ENCODE measurements around the gene MAPK9.

Gene MAPK9

DNA sequence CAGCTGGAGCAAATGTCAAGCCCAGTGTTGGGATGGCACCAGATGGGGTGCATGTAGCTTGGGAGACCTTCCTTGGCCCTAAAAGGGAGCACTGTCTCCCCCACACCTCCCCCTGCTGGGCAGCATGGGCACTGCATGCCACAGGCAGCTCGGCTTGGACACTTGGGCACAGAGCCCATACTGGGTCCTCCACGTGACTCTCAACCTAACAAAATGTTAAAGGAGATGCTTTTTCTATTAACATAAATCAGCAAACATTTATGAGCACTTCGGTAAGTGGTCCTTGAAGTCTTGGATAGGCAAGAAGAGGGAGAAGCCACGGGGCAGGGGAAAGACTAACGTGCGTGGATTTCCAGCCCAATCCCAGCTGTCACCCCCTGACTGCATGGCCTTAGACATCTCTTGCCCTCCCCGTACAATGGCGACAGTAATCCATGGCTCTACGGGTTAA lies 23.9 kb upstream of the MAPK9 start:
- H3K9ac ChIP-seq (ENCODE audit: low read length): no peak overlapping the region
- no peak overlapping the region for H3K23ac ChIP-seq (ENCODE audit: low read length)
- peak; percentile 33 to 69 for DNase-seq
- H3K14ac ChIP-seq (ENCODE audit: low read length): no peak overlapping the region
- H3K4me3 ChIP-seq (ENCODE audit: low read depth, low read length): no peak overlapping the region
- no peak overlapping the region for H4K8ac ChIP-seq (ENCODE audit: low read depth, low read length)
- H4K12ac ChIP-seq (ENCODE audit: low read depth, low read length): no peak overlapping the region
- no peak overlapping the region for H2AFZ ChIP-seq (ENCODE audit: insufficient read depth, low read length, poor library complexity)
- no CpG with 5 or more reads among the region's 9 CpGs for WGBS (ENCODE audit: extremely low coverage, insufficient coverage, insufficient read length)
- no peak overlapping the region for H3K4ac ChIP-seq (ENCODE audit: low read depth, low read length)
- H3K79me2 ChIP-seq (ENCODE audit: control insufficient read depth, insufficient read depth, low read length, poor library complexity): no peaks in the 10 kb centered on the region
- H3K27me3 ChIP-seq (ENCODE audit: insufficient read depth, low read length): no peaks in the 10 kb centered on the region
- peaks cover 3% of the 10 kb centered on the region for H3K9me3 ChIP-seq (ENCODE audit: insufficient read depth, low read depth, low read length)
- H3K18ac ChIP-seq (ENCODE audit: low read length): no peak overlapping the region
- no peak overlapping the region for H3K4me2 ChIP-seq (ENCODE audit: low read length)
- no peaks in the 10 kb centered on the region for H3K79me1 ChIP-seq (ENCODE audit: low read length)
- H2BK12ac ChIP-seq (ENCODE audit: low read length): no peak overlapping the region
- H4K91ac ChIP-seq (ENCODE audit: low read depth, low read length): no peak overlapping the region
- no peak overlapping the region for H3K27ac ChIP-seq (ENCODE audit: low read depth, low read length)
- peaks cover 0 to 1% of the 10 kb centered on the region in 2 experiments for H3K4me1 ChIP-seq (ENCODE audit: control insufficient read depth in 1 of 2, insufficient read depth in 2 of 2, low read length in 2 of 2)
- no peak overlapping the region for H2BK5ac ChIP-seq (ENCODE audit: low read depth, low read length, poor library complexity)
- no peak overlapping the region for H2AK5ac ChIP-seq (ENCODE audit: low read length)
- H2BK120ac ChIP-seq (ENCODE audit: insufficient read depth, low read length, poor library complexity): no peak overlapping the region
- no peaks in the 10 kb centered on the region for H3K36me3 ChIP-seq (ENCODE audit: control insufficient read depth in 1 of 2, insufficient read depth in 2 of 2, low read length in 2 of 2)

DNA sequence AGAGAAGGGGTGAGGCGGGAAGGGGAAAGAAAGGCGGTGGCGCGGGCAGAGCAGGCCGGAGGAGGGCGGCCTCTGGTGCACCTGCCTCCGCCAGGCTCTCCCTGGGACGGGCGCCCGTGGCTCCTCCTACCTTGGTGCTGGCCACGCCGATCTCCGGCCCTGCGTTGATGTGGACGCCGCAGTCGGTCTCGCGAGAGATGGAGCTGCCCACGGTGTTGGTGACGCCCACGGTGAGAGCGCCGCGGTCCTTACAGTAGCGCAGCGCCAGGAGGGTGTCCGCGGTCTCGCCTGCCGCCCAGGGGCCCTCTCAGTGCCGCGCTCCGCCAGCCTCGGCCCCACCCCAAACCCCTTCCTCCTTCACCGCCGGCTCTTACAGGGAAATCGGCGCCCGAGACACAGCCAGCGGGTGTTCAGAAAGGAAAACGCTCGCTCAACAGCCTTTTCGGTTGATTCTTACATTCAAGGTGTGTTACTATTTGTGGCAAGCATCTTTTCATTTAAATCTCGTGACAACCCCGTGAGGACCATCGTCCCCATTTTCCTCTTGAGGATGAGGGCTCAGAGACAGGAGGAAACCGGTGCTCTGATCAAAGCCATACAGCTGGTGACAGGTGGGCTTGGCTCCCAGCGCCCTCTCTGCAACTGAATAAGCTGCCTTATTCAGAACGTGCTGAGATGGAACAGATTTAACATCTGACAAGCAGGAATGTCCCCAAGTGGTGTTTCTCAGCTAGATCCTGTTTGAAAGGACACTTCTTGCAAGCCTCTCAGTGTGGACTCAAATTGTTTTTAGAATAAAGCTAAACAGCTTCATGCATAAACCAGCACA lies 22.0 kb upstream of the MAPK9 start:
- Histone ChIP-seq H2AFZ (ENCODE audit: insufficient read depth, low read length, poor library complexity) (no peak overlapping the region), H2AK5ac (ENCODE audit: low read length) (no peak overlapping the region), H3K4me1 (ENCODE audit: control insufficient read depth in 1 of 2, insufficient read depth in 2 of 2, low read length in 2 of 2) (peaks cover 0 to 1% of the 10 kb centered on the region in 2 experiments), H3K36me3 (ENCODE audit: control insufficient read depth in 1 of 2, insufficient read depth in 2 of 2, low read length in 2 of 2) (no peaks in the 10 kb centered on the region), H3K14ac (ENCODE audit: low read length) (no peak overlapping the region), H3K79me2 (ENCODE audit: control insufficient read depth, insufficient read depth, low read length, poor library complexity) (no peaks in the 10 kb centered on the region), H3K79me1 (ENCODE audit: low read length) (no peaks in the 10 kb centered on the region), H3K9me3 (ENCODE audit: insufficient read depth, low read depth, low read length) (peaks cover 3% of the 10 kb centered on the region), H4K8ac (ENCODE audit: low read depth, low read length) (no peak overlapping the region), H3K18ac (ENCODE audit: low read length) (no peak overlapping the region), H3K4ac (ENCODE audit: low read depth, low read length) (no peak overlapping the region), H3K4me3 (ENCODE audit: low read depth, low read length) (no peak overlapping the region), H2BK5ac (ENCODE audit: low read depth, low read length, poor library complexity) (no peak overlapping the region), H3K23ac (ENCODE audit: low read length) (no peak overlapping the region), H4K91ac (ENCODE audit: low read depth, low read length) (no peak overlapping the region), H4K12ac (ENCODE audit: low read depth, low read length) (no peak overlapping the region), H3K27me3 (ENCODE audit: insufficient read depth, low read length) (no peaks in the 10 kb centered on the region), H3K4me2 (ENCODE audit: low read length) (no peak overlapping the region), H3K9ac (ENCODE audit: low read length) (no peak overlapping the region), H2BK12ac (ENCODE audit: low read length) (no peak overlapping the region), H3K27ac (ENCODE audit: low read depth, low read length) (no peak overlapping the region), H2BK120ac (ENCODE audit: insufficient read depth, low read length, poor library complexity) (no peak overlapping the region)
- 100% methylated on average over 1 of the region's 50 CpGs for WGBS (ENCODE audit: extremely low coverage, insufficient coverage, insufficient read length)
- DNase-seq: peak; percentile 95 to 97

DNA sequence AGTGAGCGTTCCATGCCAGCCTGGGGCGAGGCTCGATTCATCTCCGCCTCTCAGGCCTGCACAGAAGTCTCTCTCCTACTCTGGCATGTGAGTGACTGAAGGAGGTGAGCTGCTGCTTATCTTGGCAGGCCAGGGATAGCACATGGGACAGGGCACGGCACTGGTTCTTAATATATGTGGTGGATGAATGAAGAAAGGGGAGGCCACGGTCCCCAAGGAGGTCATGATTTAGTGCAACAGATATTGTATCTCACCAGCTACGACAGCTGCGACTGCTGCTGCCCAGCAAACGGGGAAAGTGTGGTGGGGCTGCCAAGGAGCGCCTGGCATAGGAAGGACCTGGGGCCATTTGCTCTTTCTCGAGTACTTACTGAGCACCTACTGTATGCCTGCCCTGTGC lies 19.3 kb upstream of the MAPK9 start:
- H2BK12ac ChIP-seq (ENCODE audit: low read length): no peak overlapping the region
- H3K4ac ChIP-seq (ENCODE audit: low read depth, low read length): no peak overlapping the region
- H2BK120ac ChIP-seq (ENCODE audit: insufficient read depth, low read length, poor library complexity): no peak overlapping the region
- H3K4me1 ChIP-seq (ENCODE audit: control insufficient read depth in 1 of 2, insufficient read depth in 2 of 2, low read length in 2 of 2): no peaks in the 10 kb centered on the region
- DNase-seq: no peak
- no peak overlapping the region for H3K4me3 ChIP-seq (ENCODE audit: low read depth, low read length)
- H2AFZ ChIP-seq (ENCODE audit: insufficient read depth, low read length, poor library complexity): no peak overlapping the region
- H3K18ac ChIP-seq (ENCODE audit: low read length): no peak overlapping the region
- H3K27ac ChIP-seq (ENCODE audit: low read depth, low read length): no peak overlapping the region
- H4K12ac ChIP-seq (ENCODE audit: low read depth, low read length): no peak overlapping the region
- H3K9me3 ChIP-seq (ENCODE audit: insufficient read depth, low read depth, low read length): no peaks in the 10 kb centered on the region
- H2BK5ac ChIP-seq (ENCODE audit: low read depth, low read length, poor library complexity): no peak overlapping the region
- H4K91ac ChIP-seq (ENCODE audit: low read depth, low read length): no peak overlapping the region
- no peaks in the 10 kb centered on the region for H3K36me3 ChIP-seq (ENCODE audit: control insufficient read depth in 1 of 2, insufficient read depth in 2 of 2, low read length in 2 of 2)
- H3K23ac ChIP-seq (ENCODE audit: low read length): no peak overlapping the region
- WGBS (ENCODE audit: extremely low coverage, insufficient coverage, insufficient read length): no CpG with 5 or more reads among the region's 11 CpGs
- H3K27me3 ChIP-seq (ENCODE audit: insufficient read depth, low read length): no peaks in the 10 kb centered on the region
- H2AK5ac ChIP-seq (ENCODE audit: low read length): no peak overlapping the region
- no peak overlapping the region for H3K4me2 ChIP-seq (ENCODE audit: low read length)
- no peak overlapping the region for H3K9ac ChIP-seq (ENCODE audit: low read length)
- H3K79me1 ChIP-seq (ENCODE audit: low read length): no peaks in the 10 kb centered on the region
- no peak overlapping the region for H4K8ac ChIP-seq (ENCODE audit: low read depth, low read length)
- H3K79me2 ChIP-seq (ENCODE audit: control insufficient read depth, insufficient read depth, low read length, poor library complexity): no peaks in the 10 kb centered on the region
- no peak overlapping the region for H3K14ac ChIP-seq (ENCODE audit: low read length)

DNA sequence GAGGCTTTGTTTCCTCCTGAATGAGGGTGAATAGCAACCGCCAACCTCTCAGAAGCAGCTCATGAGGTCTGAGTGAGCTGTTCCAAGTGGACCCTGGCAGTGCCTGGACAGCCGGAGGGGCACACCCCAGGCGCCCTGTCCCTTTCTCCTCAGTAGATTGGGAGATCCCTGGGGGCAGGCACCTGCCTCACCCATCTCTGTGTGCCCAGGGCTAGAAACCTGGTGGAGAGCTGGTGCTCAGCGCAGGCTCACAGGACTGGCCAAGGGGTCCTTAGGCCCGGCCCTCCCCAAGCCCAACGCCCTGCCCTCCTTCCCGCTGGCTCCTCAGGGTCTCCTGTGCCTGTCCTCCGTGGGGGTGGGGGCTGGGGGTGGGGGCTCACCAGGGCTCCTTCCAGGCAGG lies 14.9 kb upstream of the MAPK9 start:
- Histone ChIP-seq H3K9me3 (ENCODE audit: insufficient read depth, low read depth, low read length) (no peaks in the 10 kb centered on the region), H4K8ac (ENCODE audit: low read depth, low read length) (no peak overlapping the region), H4K12ac (ENCODE audit: low read depth, low read length) (no peak overlapping the region), H2BK5ac (ENCODE audit: low read depth, low read length, poor library complexity) (no peak overlapping the region), H2AFZ (ENCODE audit: insufficient read depth, low read length, poor library complexity) (no peak overlapping the region), H3K23ac (ENCODE audit: low read length) (no peak overlapping the region), H3K18ac (ENCODE audit: low read length) (no peak overlapping the region), H2AK5ac (ENCODE audit: low read length) (no peak overlapping the region), H2BK120ac (ENCODE audit: insufficient read depth, low read length, poor library complexity) (no peak overlapping the region), H3K4ac (ENCODE audit: low read depth, low read length) (no peak overlapping the region), H2BK12ac (ENCODE audit: low read length) (no peak overlapping the region), H3K79me2 (ENCODE audit: control insufficient read depth, insufficient read depth, low read length, poor library complexity) (no peaks in the 10 kb centered on the region), H3K79me1 (ENCODE audit: low read length) (no peaks in the 10 kb centered on the region), H4K91ac (ENCODE audit: low read depth, low read length) (no peak overlapping the region), H3K9ac (ENCODE audit: low read length) (no peak overlapping the region), H3K27ac (ENCODE audit: low read depth, low read length) (no peak overlapping the region), H3K14ac (ENCODE audit: low read length) (no peak overlapping the region), H3K27me3 (ENCODE audit: insufficient read depth, low read length) (no peaks in the 10 kb centered on the region), H3K4me2 (ENCODE audit: low read length) (no peak overlapping the region), H3K36me3 (ENCODE audit: control insufficient read depth in 1 of 2, insufficient read depth in 2 of 2, low read length in 2 of 2) (no peaks in the 10 kb centered on the region), H3K4me3 (ENCODE audit: low read depth, low read length) (no peak overlapping the region), H3K4me1 (ENCODE audit: control insufficient read depth in 1 of 2, insufficient read depth in 2 of 2, low read length in 2 of 2) (no peaks in the 10 kb centered on the region)
- WGBS (ENCODE audit: extremely low coverage, insufficient coverage, insufficient read length): no CpG with 5 or more reads among the region's 8 CpGs
- no peak for DNase-seq

All from trophoblast cell (in vitro differentiated cells and primary cell).